ENCODE measurements around the gene YTHDF1.

The YTHDF1 gene

DNA sequence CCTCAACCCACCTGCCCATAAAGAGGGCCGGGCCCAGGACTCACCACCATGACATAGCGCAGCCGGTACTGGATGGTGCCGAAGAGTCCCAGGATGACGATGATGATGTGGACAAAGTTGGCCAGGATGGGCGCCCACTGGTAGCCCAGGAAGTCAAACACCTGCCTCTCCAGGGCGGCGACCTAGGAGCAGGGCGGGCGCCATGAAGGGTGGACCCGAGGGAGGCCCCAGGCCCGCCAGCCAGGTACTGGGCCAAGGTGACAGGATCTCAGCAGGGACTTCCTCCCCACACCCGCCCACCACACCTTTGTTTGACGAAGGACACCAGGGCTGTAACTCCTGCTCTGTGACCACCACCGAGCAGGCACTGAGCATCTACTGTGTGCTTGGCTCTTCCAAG is 34.0 kb upstream of the YTHDF1 start:
- DNase-seq (ENCODE audit: extremely low read depth in 1 of 2, low read depth in 1 of 2): no peak

DNA sequence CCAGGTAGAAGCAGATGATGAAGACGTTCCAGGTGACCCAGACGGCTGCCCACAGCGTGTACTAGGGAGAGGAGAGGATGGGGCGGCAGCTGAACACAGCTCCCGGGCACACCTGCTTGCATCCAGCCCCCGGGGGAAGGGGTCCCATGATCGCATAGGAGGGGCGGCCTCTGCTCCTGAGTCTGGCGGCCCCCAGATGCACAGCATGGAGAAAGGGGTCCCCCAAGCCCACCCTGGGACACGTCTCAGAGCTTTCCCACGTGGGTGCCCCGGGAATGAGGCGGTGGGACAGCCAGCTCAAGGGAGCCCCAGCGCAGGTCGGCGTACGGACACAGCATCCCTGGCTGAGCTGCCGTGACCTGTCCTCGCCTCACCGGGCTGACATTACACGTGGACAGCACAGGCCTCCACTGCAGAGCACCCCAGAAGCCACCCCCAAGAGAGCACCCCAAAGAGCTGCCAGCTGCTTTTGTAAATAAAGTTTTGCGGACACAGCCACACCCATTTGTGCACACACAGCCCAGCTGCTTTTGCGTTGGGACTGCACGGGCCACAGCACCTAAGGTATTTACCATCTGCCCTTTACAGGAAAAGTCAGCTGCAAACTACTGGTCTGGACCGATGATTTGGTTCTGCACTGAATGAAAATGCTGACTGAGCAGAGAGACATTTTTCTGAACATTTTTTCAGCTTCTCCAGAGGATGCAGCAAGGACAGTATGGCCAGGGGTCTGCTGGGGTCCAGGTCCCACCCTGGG is 33.1 kb upstream of the YTHDF1 start:
- DNase-seq (ENCODE audit: extremely low read depth in 1 of 2, low read depth in 1 of 2): no peak

DNA sequence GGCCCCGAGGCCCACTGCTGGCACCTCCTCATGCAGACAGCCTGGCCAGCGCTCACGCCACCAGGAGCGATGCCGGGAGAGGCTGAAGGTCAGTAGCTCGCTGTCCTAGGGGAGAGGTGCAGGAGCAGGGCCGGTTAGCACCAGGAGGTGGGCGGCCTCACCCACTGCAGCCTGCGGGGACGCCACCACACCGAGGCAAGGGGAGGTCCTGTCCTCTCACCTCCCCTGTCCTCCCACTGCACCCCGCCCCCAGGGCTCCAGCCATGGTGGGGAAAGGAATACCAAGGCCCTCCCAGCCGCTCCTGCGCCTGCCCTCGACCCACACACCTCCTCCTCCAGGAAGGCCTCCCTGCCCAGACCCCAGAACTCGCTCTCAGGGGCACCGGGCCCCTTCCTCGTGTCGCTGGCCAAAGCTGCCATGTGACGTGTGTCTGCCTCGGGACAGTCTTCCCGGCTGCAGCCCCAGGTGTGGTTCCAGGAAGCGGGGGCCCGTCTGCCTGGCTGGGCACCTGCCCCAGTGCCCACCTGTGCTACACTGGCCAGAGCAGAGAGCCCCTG is 31.8 kb upstream of the YTHDF1 start:
- DNase-seq (ENCODE audit: extremely low read depth in 1 of 2, low read depth in 1 of 2): no peak

DNA sequence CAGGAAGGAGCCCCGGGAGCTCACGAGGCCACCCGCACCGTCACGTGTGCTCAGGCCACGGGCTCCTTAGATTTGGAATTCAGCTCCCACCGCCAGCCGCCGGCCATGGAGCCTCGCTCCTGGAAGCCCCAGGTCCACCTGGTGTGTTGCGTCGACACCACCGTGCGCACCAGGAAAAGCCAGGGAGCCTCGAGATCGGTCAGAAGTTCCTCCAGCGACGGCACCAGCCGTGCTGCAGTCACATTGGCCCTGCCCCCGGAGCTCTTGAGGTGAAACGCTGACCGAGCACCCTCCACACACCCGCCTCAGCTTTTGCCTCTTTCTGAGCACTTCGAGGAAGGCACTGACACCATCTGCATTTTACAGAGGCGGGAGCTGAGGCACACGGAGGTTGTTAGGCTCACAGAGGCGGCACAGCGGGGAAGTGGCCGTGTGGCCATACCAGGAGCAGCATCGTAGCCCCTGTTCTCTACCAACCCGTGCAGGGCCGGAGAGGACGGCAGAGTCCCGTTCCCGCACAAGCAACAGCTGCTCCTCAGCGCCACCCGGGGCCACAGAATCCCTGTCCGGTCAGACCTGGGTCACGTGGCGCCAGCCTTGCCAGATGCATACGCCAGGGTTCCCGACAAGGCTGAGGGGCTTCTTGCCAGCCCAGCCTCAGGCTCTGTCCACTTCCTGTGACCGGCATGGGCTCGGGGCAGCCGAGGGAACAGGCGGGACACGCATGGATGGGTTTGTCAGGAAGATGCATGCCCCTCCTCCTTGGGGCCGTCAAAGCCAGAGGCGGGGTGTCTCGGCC is 30.8 kb upstream of the YTHDF1 start:
- no peak for DNase-seq (ENCODE audit: extremely low read depth in 1 of 2, low read depth in 1 of 2)

DNA sequence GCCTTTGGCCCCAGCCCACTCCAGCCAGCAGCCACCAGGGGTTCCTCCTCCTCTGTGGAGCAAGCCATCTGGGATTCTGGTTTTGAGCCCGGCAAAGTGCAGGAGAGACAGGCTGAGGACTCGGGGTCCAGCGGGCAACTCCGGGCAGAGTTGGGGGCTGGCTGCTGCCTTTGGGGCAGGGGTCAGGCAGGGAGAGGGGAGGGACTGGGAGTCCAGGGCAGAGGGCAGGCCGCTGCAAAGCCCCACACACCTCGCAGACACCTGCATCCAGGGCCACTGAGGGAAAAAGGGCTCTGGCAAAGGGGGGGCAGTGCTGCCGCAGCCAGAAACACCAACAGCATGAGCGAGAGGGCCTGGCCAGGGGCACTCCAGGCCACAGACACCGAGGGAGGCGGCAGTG is 28.5 kb upstream of the YTHDF1 start:
- DNase-seq (ENCODE audit: extremely low read depth in 1 of 2, low read depth in 1 of 2): no peak

DNA sequence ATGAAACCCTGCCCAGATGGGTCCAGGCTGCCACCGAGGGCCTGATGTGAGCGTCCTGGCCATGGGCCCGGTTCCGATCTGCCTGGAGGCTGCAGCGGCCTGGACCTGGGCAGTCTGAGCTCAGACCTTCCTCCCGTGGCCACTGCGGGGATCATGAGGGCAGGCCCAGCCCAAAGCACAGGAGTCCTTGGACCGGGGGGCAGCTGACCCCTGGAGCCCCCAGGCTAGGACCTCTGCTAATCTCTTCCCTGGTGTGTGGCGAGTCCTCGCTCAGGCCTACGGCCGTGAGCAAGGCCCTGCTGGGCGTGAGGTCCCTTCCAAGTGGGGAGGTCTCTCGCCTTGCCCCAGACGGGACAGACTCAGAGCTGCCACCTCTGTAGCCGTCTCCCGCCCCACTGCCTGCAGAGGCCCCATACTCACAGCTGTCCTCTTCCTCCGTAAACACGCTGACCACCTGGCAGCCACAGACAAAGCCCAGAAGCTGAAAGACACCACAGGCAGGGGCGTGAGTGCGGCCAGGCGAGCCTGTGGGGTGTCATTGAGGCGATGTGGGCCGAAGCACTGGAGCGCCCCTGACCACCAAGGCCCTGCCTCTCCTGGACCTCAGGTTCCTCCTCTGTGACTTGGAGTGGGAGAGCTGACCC is 27.8 kb upstream of the YTHDF1 start:
- DNase-seq (ENCODE audit: extremely low read depth in 1 of 2, low read depth in 1 of 2): no peak

DNA sequence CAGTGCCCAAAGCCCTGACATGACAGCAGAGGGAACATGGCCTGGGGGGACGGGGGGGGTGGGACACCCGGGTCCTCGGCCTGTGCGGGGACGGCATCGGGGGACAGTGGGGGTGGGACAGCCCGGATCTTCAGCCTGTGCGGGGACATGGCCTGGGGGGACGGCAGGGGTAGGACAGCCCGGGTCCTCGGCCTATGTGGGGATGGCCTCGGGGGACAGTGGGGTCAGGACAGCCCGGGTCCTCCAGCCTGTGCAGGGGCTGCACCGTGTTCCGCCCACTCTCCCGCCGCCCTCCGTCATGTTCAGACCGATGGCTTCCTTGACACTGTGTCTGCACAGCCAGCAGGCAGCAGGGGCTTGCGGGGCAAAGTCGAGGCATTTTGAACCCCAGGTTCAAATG is 26.8 kb upstream of the YTHDF1 start:
- DNase-seq (ENCODE audit: extremely low read depth in 1 of 2, low read depth in 1 of 2): no peak

DNA sequence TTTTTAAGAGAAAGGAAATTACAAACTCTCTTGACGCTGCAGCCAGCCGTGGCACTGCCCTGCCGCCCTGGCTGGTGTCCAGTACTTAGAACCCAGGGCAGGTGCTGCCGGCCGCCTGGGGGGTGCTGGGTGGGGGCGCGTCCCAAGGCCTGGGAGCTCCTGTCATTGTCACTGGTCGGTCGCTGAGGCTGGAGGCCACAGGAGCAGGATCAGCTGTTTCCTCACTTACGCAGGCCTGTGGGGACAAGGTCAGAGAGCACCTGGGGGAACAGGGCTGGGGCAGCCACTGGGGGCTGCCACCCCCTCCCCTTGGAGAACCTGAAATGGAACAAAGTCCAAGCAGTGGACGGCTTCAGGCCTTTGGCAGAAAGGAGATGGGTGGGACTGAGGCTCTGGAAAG is 25.3 kb upstream of the YTHDF1 start:
- no peak for DNase-seq (ENCODE audit: extremely low read depth in 1 of 2, low read depth in 1 of 2)

DNA sequence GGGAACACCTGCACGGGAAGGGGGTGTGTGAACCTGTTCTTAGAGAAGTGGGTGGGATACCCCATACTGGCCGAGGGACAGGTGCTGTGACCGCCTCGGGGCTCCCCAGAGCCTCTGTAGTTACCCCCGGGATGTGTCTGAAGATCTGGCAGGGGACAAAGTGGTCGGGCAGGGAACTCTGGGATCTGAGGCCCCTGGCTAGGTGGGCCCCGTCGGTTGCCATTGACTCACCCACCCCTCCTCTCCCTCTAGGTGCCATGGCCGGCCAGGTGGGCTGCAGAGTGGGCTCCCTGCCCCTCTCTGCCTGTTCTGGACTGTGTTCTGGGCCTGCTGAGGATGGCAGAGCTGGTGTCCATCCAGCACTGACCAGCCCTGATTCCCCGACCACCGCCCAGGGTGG is 24.1 kb upstream of the YTHDF1 start:
- no peak for DNase-seq (ENCODE audit: extremely low read depth in 1 of 2, low read depth in 1 of 2)

DNA sequence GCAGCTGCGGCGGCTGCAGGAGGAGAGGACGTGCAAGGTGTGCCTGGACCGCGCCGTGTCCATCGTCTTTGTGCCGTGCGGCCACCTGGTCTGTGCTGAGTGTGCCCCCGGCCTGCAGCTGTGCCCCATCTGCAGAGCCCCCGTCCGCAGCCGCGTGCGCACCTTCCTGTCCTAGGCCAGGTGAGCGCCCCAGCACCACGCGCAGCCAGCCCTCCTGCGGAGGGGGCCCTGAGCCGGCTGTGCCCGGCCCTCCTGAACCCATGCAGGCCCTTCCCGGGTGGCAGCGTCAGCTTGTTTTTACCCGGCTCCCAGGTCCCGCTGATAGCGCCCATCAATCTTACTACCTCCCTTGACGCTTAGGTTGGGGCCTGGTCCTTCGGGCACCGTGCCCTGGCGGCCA is 23.5 kb upstream of the YTHDF1 start:
- DNase-seq (ENCODE audit: extremely low read depth in 1 of 2, low read depth in 1 of 2): no peak

DNA sequence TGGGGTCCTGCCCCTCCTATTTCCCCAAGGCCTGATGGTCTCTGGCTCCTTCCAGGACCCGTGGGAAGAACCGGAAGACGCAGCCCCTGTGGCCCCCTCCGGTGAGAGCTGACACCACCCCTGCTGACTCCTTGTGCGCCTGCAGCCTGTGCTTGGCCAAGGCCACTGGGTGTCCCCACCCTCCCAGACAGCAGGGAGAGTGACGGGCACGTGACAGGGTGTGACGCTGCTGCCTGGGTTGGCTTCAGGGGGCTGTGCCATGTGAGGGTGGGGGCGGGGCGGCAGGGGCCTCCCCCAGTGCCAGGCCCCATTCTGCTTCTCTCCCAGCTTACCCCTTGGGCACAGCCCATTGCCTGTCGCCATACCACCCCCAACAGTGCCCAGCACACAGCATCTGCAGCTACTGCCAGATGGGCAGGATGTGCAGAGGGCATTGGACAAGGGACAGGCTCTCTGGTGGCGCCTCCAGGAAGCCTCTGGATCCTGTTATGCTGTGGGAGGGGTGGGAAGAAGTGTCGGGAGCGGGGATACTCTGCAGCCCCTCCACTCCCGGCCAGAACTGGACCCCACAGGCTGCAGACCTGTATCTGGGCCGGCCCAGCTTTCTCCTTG is 22.7 kb upstream of the YTHDF1 start:
- DNase-seq (ENCODE audit: extremely low read depth in 1 of 2, low read depth in 1 of 2): no peak

DNA sequence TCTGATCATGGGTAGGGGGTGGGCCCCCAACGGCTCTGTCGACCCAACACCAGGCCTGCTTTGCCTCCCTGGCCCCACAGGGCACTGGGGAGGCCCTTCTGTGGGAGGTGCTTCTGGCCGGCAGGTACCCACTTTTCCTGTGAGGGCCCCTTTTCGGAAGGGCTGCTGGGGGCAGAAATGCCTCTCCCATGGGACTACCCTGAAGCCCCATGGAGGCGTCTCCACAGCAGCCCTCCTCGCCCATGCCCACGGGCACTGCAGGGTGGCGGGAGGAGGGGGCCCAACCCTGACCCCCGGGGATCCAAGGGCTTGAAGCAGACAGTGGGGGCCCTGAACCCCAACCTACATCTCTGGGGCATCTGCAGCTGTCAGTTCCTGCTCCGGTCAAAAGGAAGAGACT is 22.1 kb upstream of the YTHDF1 start:
- no peak for DNase-seq (ENCODE audit: extremely low read depth in 1 of 2, low read depth in 1 of 2)

DNA sequence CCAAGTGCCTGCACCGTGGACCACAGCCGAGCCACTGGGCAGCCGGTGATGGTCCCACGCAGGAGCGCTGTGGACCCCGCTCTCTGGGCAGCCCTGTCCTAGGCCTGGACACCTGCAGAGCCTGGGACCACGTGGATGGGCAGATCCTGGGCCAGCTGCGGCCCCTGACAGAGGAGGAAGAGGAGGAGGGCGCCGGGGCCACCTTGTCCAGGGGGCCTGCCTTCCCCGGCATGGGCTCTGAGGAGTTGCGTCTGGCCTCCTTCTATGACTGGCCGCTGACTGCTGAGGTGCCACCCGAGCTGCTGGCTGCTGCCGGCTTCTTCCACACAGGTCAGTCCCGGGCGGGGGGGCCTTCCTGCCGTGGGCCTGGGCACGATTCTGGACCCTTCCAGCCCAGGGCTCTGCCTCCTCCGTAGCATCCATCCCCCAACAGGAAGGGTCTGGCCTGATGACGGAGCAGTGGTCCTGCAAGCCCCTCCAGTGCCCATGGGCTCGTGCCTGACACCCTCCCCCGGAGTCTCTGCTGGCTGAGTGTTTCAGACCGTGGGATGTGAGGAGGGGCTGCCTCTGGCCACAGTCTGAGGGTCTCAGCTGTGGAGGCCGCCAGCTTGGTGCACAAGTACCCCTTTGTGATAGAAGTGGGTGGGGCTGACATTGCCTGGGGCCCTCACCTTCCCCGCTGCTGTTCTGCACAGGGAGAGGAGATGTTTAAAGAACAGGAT is 20.3 kb upstream of the YTHDF1 start:
- no peak for DNase-seq (ENCODE audit: extremely low read depth in 1 of 2, low read depth in 1 of 2)

DNA sequence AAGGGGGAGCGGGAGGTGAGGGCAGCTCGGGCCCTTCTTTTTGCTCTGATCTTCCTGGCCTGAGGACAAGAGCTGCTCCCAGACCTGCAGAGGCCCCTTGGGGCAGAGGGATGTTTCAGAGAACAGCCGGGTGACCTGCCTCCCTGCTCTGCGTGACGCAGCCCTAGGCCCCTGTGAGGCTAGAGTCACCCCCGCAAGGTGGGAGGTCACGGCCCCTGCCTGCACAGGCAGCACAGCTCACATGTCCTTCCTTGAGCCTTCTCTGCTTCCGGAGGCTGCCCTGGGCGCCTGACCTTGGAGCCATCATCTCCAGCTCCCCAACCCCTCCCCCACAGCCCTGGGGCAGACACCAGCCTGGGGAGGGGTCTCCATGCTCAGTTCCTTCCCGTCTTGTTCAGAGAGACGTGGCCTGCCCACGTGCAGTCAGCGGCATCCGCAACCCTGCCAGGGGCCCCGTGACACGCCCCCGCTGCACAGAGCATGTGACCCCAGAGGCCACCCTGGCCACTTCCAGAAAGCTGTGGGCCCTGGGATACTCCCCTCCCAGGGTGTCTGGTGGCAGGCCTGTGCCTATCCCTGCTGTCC is 19.6 kb upstream of the YTHDF1 start, which contains the start of gene BIRC7:
TSS of gene BIRC7 (plus strand) at position 507 of the 585 bp plus-strand sequence. CDS start 192 bp downstream, outside the sequence.
- no peak for DNase-seq (ENCODE audit: extremely low read depth in 1 of 2, low read depth in 1 of 2)

DNA sequence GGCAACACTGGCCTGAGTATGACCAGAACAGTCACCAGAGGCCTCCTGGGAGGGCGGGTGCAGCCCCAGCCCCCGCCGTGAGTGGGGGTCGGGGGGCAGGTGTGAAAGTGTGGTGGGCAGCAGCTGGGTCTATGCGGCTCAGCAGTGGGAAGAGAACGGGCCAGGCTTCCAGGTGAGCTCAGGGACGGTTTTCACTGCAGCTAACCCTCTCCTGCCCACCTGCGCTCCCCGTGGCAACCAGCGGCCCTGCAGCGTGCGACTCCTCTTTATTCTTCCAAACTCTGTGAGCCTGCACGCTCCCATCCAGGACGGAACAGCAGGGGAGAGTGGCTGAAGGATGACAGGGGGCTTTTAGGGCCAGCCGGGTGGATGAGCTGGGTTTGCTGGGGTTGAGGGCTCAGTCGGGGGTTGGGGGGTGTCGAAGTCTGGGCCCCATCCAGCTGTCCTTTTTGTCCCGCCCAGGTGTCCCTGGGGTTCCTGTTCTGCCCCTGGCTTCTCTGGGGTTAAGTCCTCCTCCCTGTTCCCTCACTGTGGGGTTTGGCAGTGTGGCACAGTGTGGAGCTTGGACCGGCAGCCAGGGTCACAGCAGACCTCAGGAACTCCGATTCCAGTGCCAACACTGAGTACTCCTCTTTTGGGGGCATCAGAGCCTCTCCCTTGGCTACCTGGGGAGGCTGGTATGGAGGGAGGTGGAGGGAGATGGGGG is 18.9 kb upstream of the YTHDF1 start:
- no peak for DNase-seq (ENCODE audit: extremely low read depth in 1 of 2, low read depth in 1 of 2)

DNA sequence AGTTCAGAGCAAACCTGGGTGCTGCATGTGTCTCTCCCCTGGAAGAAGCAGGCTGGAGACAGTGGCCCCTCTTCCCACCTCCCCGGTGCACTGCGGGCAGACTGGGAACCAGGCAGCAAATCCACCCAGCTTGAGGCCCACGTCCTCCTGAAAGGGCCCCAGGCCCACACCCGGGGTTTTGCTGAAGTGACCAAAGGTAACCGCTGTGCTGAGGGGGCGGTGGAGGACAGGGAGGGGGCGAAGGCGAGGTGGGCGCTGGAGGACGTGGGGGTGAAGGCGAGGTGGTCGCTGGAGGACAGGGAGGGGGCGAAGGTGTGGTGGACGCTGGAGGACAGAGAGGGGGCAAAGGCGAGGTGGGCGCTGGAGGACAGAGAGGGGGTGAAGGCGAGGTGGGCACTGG is 18.0 kb upstream of the YTHDF1 start:
- DNase-seq (ENCODE audit: extremely low read depth in 1 of 2, low read depth in 1 of 2): no peak

DNA sequence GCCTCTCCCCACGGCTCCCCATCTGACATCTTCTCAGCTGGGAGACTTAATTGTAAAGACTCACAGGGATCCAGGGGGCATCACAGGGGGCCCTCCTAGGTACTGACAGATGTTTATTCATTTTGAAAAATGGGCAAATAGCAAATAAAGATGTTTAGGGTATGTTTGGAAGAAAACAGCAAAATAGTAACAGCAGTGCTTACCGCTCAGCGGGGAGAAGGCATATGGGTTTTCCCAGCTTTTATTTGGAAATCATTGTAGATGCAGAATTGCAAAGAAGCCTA is 17.1 kb upstream of the YTHDF1 start:
- DNase-seq (ENCODE audit: extremely low read depth in 1 of 2, low read depth in 1 of 2): no peak

DNA sequence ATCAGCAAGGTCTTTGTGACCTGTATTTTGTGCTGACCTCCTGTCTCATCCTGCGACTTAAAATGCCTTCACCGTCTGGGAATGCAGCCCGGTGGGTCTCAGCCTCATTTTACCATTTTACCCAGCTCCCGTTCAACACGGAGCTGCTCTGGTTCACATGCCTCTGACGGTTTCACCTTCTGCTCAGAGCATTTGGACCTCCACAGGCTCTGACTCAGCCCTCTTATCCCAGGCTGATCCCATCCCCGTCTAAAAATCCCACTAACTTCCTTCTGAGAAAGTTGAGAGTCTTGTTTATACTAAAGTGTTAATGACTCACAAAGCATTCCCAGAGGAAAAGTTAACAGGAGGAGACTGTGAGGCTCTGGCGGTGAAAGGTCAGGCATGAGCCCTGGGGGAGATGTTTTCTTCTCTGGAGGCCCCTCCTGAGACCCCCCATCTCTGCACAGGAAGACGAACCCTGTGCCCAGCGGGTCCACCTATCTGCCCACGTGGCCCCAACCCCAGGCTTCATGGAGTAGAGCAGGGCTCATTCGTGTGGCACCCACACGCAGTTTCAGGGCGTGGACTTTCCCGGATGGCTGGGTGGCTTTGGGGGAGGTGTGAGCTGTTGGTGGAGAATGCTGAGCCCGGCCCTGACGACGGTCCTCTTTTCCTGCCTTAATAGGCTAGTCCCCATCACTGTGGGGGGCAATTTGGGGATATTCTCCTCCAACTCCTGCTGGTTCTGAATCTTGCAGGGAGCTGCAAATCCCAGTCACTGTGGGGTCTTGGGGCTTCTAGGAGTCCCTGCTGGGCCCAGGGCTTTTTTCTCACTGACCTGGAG is 16.5 kb upstream of the YTHDF1 start:
- DNase-seq (ENCODE audit: extremely low read depth in 1 of 2, low read depth in 1 of 2): no peak

DNA sequence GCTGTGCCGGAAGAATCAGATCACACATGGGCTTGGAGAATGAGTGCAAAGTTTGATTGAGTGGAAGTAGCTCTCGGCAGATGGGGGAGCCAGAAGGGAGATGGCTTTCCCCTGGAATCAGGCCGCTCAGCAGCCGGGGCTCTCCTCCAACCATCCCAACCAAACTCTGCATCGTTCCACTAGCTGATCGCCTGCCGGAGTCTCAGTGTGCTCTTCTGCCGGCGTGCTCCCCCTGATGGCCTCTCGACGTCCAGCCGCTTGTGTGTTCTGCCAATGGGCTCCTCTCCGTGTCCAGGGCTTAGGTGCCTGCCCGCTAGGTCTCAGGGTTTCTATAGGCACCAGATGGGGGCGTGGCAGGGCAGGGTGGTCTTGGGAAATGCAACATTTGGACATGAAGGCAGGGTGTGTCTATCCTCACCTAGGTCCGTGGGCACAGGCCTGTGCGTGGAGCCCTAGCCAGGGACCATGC is 14.9 kb upstream of the YTHDF1 start:
- no peak for DNase-seq (ENCODE audit: extremely low read depth in 1 of 2, low read depth in 1 of 2)

Measured in activated CD8-positive, alpha-beta memory T cell treated with anti-CD3 and anti-CD28 coated beads for 1 hour (primary cell).